ENCODE data around the gene UBTFL1. TPM values are rescaled to one million over a fixed set of nuclear protein-coding genes. Genes with fewer than 3 reads are reported as not detected.

Gene UBTFL1
- total RNA-seq = not detected in 2 replicates

DNA sequence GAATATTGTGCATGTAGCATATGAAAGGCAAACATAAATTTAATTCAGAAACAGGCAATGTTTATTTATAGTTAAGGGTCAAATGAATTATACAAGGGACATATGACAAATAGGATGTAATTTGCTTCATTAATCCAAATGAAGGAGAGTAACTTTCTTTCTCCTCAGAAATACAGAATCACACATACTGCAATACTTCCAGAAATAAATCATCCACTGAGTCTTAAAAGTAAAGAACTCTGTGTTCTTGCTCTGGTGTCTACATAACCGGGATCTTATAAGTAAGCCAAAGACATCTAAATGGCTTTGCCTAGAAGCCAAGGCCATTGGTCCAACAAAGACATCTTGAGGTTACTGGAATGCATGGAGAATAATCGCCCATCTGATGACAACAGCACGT lies at the start of gene UBTFL1:
Gene UBTFL1, plus strand, starts transcription at position 301 of the 400 bp plus-strand sequence. Its CDS starts 0 bp downstream, at position 301.

GRCh38 chr11:90134478-90135003 lies 48.8 kb downstream of the UBTFL1 start, which contains the start of gene NAALAD2:
NAALAD2 (plus strand) TSS chr11:90134663; CDS start chr11:90134759, 96 bp downstream.

Other genes with a start within 250 kb of the UBTFL1 start
- gene TRIM64B, start 207.5 kb upstream of the UBTFL1 start, total RNA-seq = not detected in 2 replicates
- not detected in 2 replicates for gene TRIM49D1, start 163.7 kb upstream of the UBTFL1 start, total RNA-seq
- not detected in 2 replicates for gene TRIM49D2, start 161.9 kb upstream of the UBTFL1 start, total RNA-seq
- gene TRIM64, start 119.9 kb upstream of the UBTFL1 start, total RNA-seq = not detected in 2 replicates
- gene TRIM49C, start 54.8 kb upstream of the UBTFL1 start, total RNA-seq = not detected in 2 replicates
- 2.7 and 4.1 TPM in 2 replicates for gene NAALAD2, start 48.7 kb downstream of the UBTFL1 start, total RNA-seq
- 16.6 and 37.8 TPM in 2 replicates for gene CHORDC1, start 137.1 kb downstream of the UBTFL1 start, total RNA-seq

Measured in pericardium fibroblast (primary cell).